Stimulated activated CD8-positive, alpha-beta memory T cell treated with anti-CD3 and anti-CD28 coated beads, Interleukin-12 subunit alpha, Interleukin-12 subunit beta, amount 100 ng/mL, for 24 hours (primary cell): Measurements from ENCODE around the gene TRAPPC12.
"Not testable (repeated sequence)": the region's sequence is repeated elsewhere in the genome, so short reads cannot be mapped to it uniquely, and the experiment has no call there.

ENCODE experiments used
- DNase-seq: peaks from one replicate; pipeline ENCODE4 v3.0.0-alpha.2; 2020; ENCODE audit errors: extremely low read depth

TRAPPC12 gene

GRCh38 chr2:3454005-3454404, 74.5 kb downstream of the TRAPPC12 start:
- DNase-seq: not testable (repeated sequence)

GRCh38 chr2:3454802-3455201, 75.3 kb downstream of the TRAPPC12 start:
- DNase-seq: no peak

- no peak for DNase-seq
Measured at GRCh38 chr2:3456125-3456524, 76.6 kb downstream of the TRAPPC12 start.

- no peak for DNase-seq
Measured at GRCh38 chr2:3457524-3458395, 78.3 kb downstream of the TRAPPC12 start.

- DNase-seq: no peak
Measured at GRCh38 chr2:3458396-3459184, 79.1 kb downstream of the TRAPPC12 start.

- DNase-seq: no peak
Measured at GRCh38 chr2:3459185-3460015, 79.9 kb downstream of the TRAPPC12 start.

- no peak for DNase-seq
Measured at GRCh38 chr2:3460156-3460555, 80.7 kb downstream of the TRAPPC12 start.

GRCh38 chr2:3460831-3461800, 81.6 kb downstream of the TRAPPC12 start:
- no peak for DNase-seq

- DNase-seq: no peak
Measured at GRCh38 chr2:3461801-3462492, 82.5 kb downstream of the TRAPPC12 start.

GRCh38 chr2:3462493-3463104, 83.1 kb downstream of the TRAPPC12 start:
- DNase-seq: no peak

GRCh38 chr2:3463186-3463835, 83.8 kb downstream of the TRAPPC12 start:
- no peak for DNase-seq

GRCh38 chr2:3463944-3464343, 84.5 kb downstream of the TRAPPC12 start:
- DNase-seq: no peak

GRCh38 chr2:3464401-3465005, 85.0 kb downstream of the TRAPPC12 start:
- no peak for DNase-seq

- no peak for DNase-seq
Measured at GRCh38 chr2:3465328-3465727, 85.8 kb downstream of the TRAPPC12 start.

- no peak for DNase-seq
Measured at GRCh38 chr2:3465844-3466481, 86.5 kb downstream of the TRAPPC12 start.

GRCh38 chr2:3466482-3466863, 87.0 kb downstream of the TRAPPC12 start:
- no peak for DNase-seq

- no peak for DNase-seq
Measured at GRCh38 chr2:3466966-3467365, 87.5 kb downstream of the TRAPPC12 start.

GRCh38 chr2:3467654-3468053, 88.2 kb downstream of the TRAPPC12 start:
- DNase-seq: no peak
